Loucy (cell line): ENCODE measurements around the gene WDR87.

Experiments
- H2AFZ ChIP-seq: fragments of 200-600 bp; sonication (generic); 2 replicates; pipeline ENCODE4 v1.6.0; 2016; ENCODE audit warnings: antibody characterized with exemption, mild to moderate bottlenecking, low read length, moderate library complexity
- H3F3A ChIP-seq: fragments of 200-600 bp; 2 replicates; pipeline ENCODE4 v1.6.0; 2016; ENCODE audit warnings: antibody characterized with exemption, low read depth, mild to moderate bottlenecking
- H3K27me3 ChIP-seq: fragments of 200-600 bp; sonication (generic); 2 replicates; pipeline ENCODE4 v1.6.1; 2014; ENCODE audit warnings: low read length, mild to moderate bottlenecking; ENCODE audit not compliant: insufficient read depth, poor library complexity, severe bottlenecking
- H3K36me3 ChIP-seq: fragments of 200-600 bp; sonication (generic); 2 replicates; pipeline ENCODE4 v1.6.1; 2016; ENCODE audit warnings: low read length; ENCODE audit not compliant: insufficient read depth
- H3K4me1 ChIP-seq: fragments of 200-600 bp; sonication (generic); 2 replicates; pipeline ENCODE4 v1.5.1; 2014; ENCODE audit warnings: low read length, mild to moderate bottlenecking; ENCODE audit not compliant: insufficient read depth, poor library complexity, severe bottlenecking
- H3K4me2 ChIP-seq: fragments of 200-600 bp; sonication (generic); 2 replicates; pipeline ENCODE4 v1.6.0; 2014; ENCODE audit warnings: antibody characterized with exemption, low read length, low read depth, mild to moderate bottlenecking; ENCODE audit not compliant: poor library complexity, severe bottlenecking
- H3K4me3 ChIP-seq: fragments of 200-600 bp; sonication (generic); 2 replicates; pipeline ENCODE4 v1.5.1; 2014; ENCODE audit warnings: low read length, mild to moderate bottlenecking, mixed read lengths; ENCODE audit not compliant: poor library complexity, severe bottlenecking
- H3K79me2 ChIP-seq: fragments of 200-600 bp; sonication (generic); 2 replicates; pipeline ENCODE4 v1.6.1; 2014; ENCODE audit warnings: low read length; ENCODE audit not compliant: insufficient read depth
- H3K9ac ChIP-seq: fragments of 200-600 bp; sonication (generic); 2 replicates; pipeline ENCODE4 v1.6.0; 2014; ENCODE audit warnings: mild to moderate bottlenecking, low read depth, low read length, moderate library complexity; ENCODE audit not compliant: poor library complexity, severe bottlenecking
- H3K9me2 ChIP-seq: fragments of 200-600 bp; sonication (generic); replicated peaks from 2 replicates; pipeline ENCODE4 v1.6.1; 2016; ENCODE audit warnings: low read depth, low read length, mixed read lengths
- H3K9me3 ChIP-seq: fragments of 200-600 bp; sonication (generic); 2 replicates; pipeline ENCODE4 v1.6.1; 2014; ENCODE audit warnings: mild to moderate bottlenecking, antibody characterized with exemption, low read length, low read depth; ENCODE audit not compliant: insufficient read depth
- H4K20me1 ChIP-seq: fragments of 200-600 bp; sonication (generic); 2 replicates; pipeline ENCODE4 v1.6.0; 2014; ENCODE audit warnings: antibody characterized with exemption, low read length, mild to moderate bottlenecking; ENCODE audit not compliant: insufficient read depth, poor library complexity, severe bottlenecking
- CTCF ChIP-seq: fragments of 200-600 bp; sonication (generic); conservative IDR thresholded peaks from 2 replicates; pipeline ENCODE4 v1.5.1; 2014; ENCODE audit warnings: mild to moderate bottlenecking, antibody characterized with exemption, low read length
- EZH2phosphoT487 ChIP-seq: fragments of 200-600 bp; IDR thresholded peaks from 2 replicates; pipeline ENCODE4 v1.6.1; 2018; ENCODE audit warnings: antibody characterized with exemption, mild to moderate bottlenecking, moderate library complexity, borderline replicate concordance

Gene WDR87

GRCh38 chr19:37903096-37903495 lies 3.3 kb downstream of the WDR87 start:
- Histone ChIP-seq H3K36me3 (no peaks in the 10 kb centered on the region), H3K4me3 (no peak overlapping the region), H3K9me2 (no peaks in the 10 kb centered on the region), H3K27me3 (no peaks in the 10 kb centered on the region), H3F3A (peaks cover 4% of the 10 kb centered on the region; the same call in 1 of the 2 replicates), H3K9ac (no peak overlapping the region), H3K4me2 (no peak overlapping the region), H3K4me1 (peaks cover 21% of the 10 kb centered on the region), H4K20me1 (peaks cover 7% of the 10 kb centered on the region), H3K9me3 (no peaks in the 10 kb centered on the region), H2AFZ (no peak overlapping the region), H3K79me2 (peaks cover 11% of the 10 kb centered on the region)
- no peak for TF ChIP-seq EZH2phosphoT487
- no peak for TF ChIP-seq CTCF

GRCh38 chr19:37902668-37903067 lies 3.7 kb downstream of the WDR87 start:
- no peak for TF ChIP-seq EZH2phosphoT487
- peak; percentile 91 for TF ChIP-seq CTCF
- H2AFZ ChIP-seq, result no peak overlapping the region
- H3F3A ChIP-seq, result peaks cover 4% of the 10 kb centered on the region; the same call in 1 of the 2 replicates

GRCh38 chr19:37899966-37900365 lies 6.4 kb downstream of the WDR87 start:
- no peak overlapping the region for H3K4me2 ChIP-seq
- H3K9ac ChIP-seq, result no peak overlapping the region
- H3K9me2 ChIP-seq, result no peaks in the 10 kb centered on the region
- no peak overlapping the region for H2AFZ ChIP-seq
- no peaks in the 10 kb centered on the region for H3K79me2 ChIP-seq
- no peaks in the 10 kb centered on the region for H3K36me3 ChIP-seq
- TF ChIP-seq CTCF, result no peak
- TF ChIP-seq EZH2phosphoT487, result no peak
- peaks cover 4% of the 10 kb centered on the region; the same call in 1 of the 2 replicates for H3F3A ChIP-seq
- H4K20me1 ChIP-seq, result no peaks in the 10 kb centered on the region
- peaks cover 9% of the 10 kb centered on the region for H3K4me1 ChIP-seq
- no peak overlapping the region for H3K4me3 ChIP-seq
- H3K27me3 ChIP-seq, result no peaks in the 10 kb centered on the region
- H3K9me3 ChIP-seq, result no peaks in the 10 kb centered on the region

More at GRCh38 chr19:37902668-37903067, 3.7 kb downstream of the WDR87 start:
- H3K27me3 ChIP-seq, result no peaks in the 10 kb centered on the region
- no peak overlapping the region for H3K9ac ChIP-seq
- no peak overlapping the region for H3K4me3 ChIP-seq
- no peaks in the 10 kb centered on the region for H3K9me2 ChIP-seq
- H3K4me2 ChIP-seq, result no peak overlapping the region
- H4K20me1 ChIP-seq, result peaks cover 3% of the 10 kb centered on the region
- H3K79me2 ChIP-seq, result peaks cover 6% of the 10 kb centered on the region
- no peaks in the 10 kb centered on the region for H3K9me3 ChIP-seq
- H3K4me1 ChIP-seq, result peaks cover 17% of the 10 kb centered on the region
- no peaks in the 10 kb centered on the region for H3K36me3 ChIP-seq
